IMR-90 (cell line): ENCODE measurements around the gene MRPS7. TPM values are rescaled to one million over a fixed set of nuclear protein-coding genes. Genes with fewer than 3 reads are reported as not detected.

Experiments
- ATAC-seq: fragments of 200-7000 bp; cut with Tn5 transposase; 2 replicates; pipeline ENCODE4 v1.9.1; 2020; ENCODE audit warnings: low read depth, mild to moderate bottlenecking, moderate library complexity
- BruUV-seq: library from RNA; stranded (reverse); fragments of 400-500 nt; replicated peaks from 2 replicates; lab custom pipeline; 2021; lab: Mats Ljungman, UMichigan
- CTCF ChIA-PET: fragments of 300-600 bp; formaldehyde crosslinking; extraction: SDS; loops from one replicate; lab custom pipeline; 2021; ENCODE audit warnings: antibody characterized with exemption; lab: Yijun Ruan, JAX
- POLR2A ChIA-PET: fragments of 300-600 bp; sonication (Branson Sonifier 250); formaldehyde crosslinking; loops from one replicate; lab custom pipeline; 2022; ENCODE audit warnings: antibody characterized with exemption; ENCODE audit not compliant: unreplicated experiment; lab: Charles Lee
- DNase-seq: peaks from one replicate; pipeline ENCODE4 v3.0.0; 2013
- H2AFZ ChIP-seq: replicated peaks from 2 replicates; pipeline ENCODE3; 2013; ENCODE audit warnings: low read length, mild to moderate bottlenecking; ENCODE audit not compliant: poor library complexity
- H2AK5ac ChIP-seq: 2 replicates; pipeline ENCODE4 v1.6.1; 2013; ENCODE audit warnings: low read depth, low read length, inconsistent platforms
- H2AK9ac ChIP-seq: replicated peaks from 2 replicates; pipeline ENCODE3; 2013; ENCODE audit warnings: mild to moderate bottlenecking, low read depth, low read length, moderate library complexity; ENCODE audit not compliant: poor library complexity
- H2BK120ac ChIP-seq: 2 replicates; pipeline ENCODE4 v1.6.1; 2013; ENCODE audit warnings: low read depth, low read length, inconsistent platforms
- H2BK15ac ChIP-seq: 3 replicates; pipeline ENCODE4 v1.6.1; 2013; ENCODE audit warnings: low read depth, low read length, inconsistent platforms
- H2BK20ac ChIP-seq: 2 replicates; pipeline ENCODE4 v1.6.1; 2013; ENCODE audit warnings: low read depth, mild to moderate bottlenecking, inconsistent platforms, low read length, moderate library complexity
- H2BK5ac ChIP-seq: 2 replicates; pipeline ENCODE4 v1.6.1; 2013; ENCODE audit warnings: mild to moderate bottlenecking, low read depth, low read length, inconsistent platforms; ENCODE audit not compliant: poor library complexity, severe bottlenecking
- H3K14ac ChIP-seq: replicated peaks from 2 replicates; pipeline ENCODE4 v1.6.1; 2013; ENCODE audit warnings: low read depth, low read length, inconsistent platforms
- H3K18ac ChIP-seq: 2 replicates; pipeline ENCODE4 v1.6.1; 2013; ENCODE audit warnings: low read depth, low read length, control low read depth
- H3K23ac ChIP-seq: 2 replicates; pipeline ENCODE4 v1.6.1; 2013; ENCODE audit warnings: low read depth, low read length, inconsistent platforms
- H3K27ac ChIP-seq: 2 replicates; pipeline ENCODE4 v1.5.1; 2013; ENCODE audit warnings: mild to moderate bottlenecking, control low read depth, low read length; ENCODE audit not compliant: insufficient read depth
- H3K27me3 ChIP-seq: 2 replicates; pipeline ENCODE4 v1.6.1; 2013; ENCODE audit warnings: low read length; ENCODE audit not compliant: control insufficient read depth, insufficient read depth
- H3K36me3 ChIP-seq: 2 replicates; pipeline ENCODE4 v1.6.1; 2013; ENCODE audit warnings: low read length, mixed read lengths; ENCODE audit not compliant: control insufficient read depth, insufficient read depth
- H3K4ac ChIP-seq: 2 replicates; pipeline ENCODE4 v1.6.1; 2013; ENCODE audit warnings: low read depth, low read length, inconsistent platforms
- H3K4me1 ChIP-seq: 2 replicates; pipeline ENCODE4 v1.6.1; 2013; ENCODE audit warnings: low read length, mixed read lengths; ENCODE audit not compliant: control insufficient read depth, insufficient read depth
- H3K4me2 ChIP-seq: 2 replicates; pipeline ENCODE4 v1.6.1; 2013; ENCODE audit warnings: low read depth, mild to moderate bottlenecking, control low read depth, low read length, moderate library complexity
- H3K4me3 ChIP-seq: 2 replicates; pipeline ENCODE4 v1.5.1; 2013; ENCODE audit warnings: low read depth, mild to moderate bottlenecking, control low read depth, low read length, moderate library complexity; ENCODE audit not compliant: insufficient read depth
- H3K56ac ChIP-seq: 2 replicates; pipeline ENCODE4 v1.6.1; 2013; ENCODE audit warnings: low read length, inconsistent platforms; ENCODE audit not compliant: insufficient read depth; ENCODE audit errors: extremely low read depth
- H3K79me1 ChIP-seq, 2 experiments: 2 replicates each; pipeline ENCODE4 v1.6.1; 2013; ENCODE audit warnings: low read length in 2 of 2, inconsistent platforms in 1 of 2, low read depth in 1 of 2
- H3K9ac ChIP-seq: 2 replicates; pipeline ENCODE4 v1.6.1; 2013; ENCODE audit warnings: low read depth, low read length, control low read depth
- H3K9me1 ChIP-seq: 2 replicates; pipeline ENCODE4 v1.6.1; 2013; ENCODE audit warnings: low read length, inconsistent platforms; ENCODE audit not compliant: insufficient read depth
- H3K9me3 ChIP-seq: 2 replicates; pipeline ENCODE4 v1.6.1; 2013; ENCODE audit warnings: low read length; ENCODE audit not compliant: control insufficient read depth, insufficient read depth
- H4K20me1 ChIP-seq: 2 replicates; pipeline ENCODE4 v1.6.1; 2013; ENCODE audit warnings: low read length, inconsistent platforms; ENCODE audit not compliant: insufficient read depth
- H4K5ac ChIP-seq: 2 replicates; pipeline ENCODE4 v1.6.1; 2013; ENCODE audit warnings: mild to moderate bottlenecking, low read depth, low read length, control low read depth
- H4K8ac ChIP-seq, 2 experiments: 2 replicates each; pipeline ENCODE4 v1.6.1; 2013; ENCODE audit warnings: low read depth in 2 of 2, low read length in 2 of 2, control low read depth in 1 of 2, inconsistent platforms in 1 of 2
- H4K91ac ChIP-seq: 2 replicates; pipeline ENCODE4 v1.6.1; 2013; ENCODE audit warnings: low read depth, low read length, inconsistent platforms; ENCODE audit not compliant: insufficient read depth
- CEBPB ChIP-seq: IDR thresholded peaks from 2 replicates; pipeline ENCODE4 v1.6.1; 2012; ENCODE audit warnings: low read depth, low read length, improper control_type of control experiment
- NFE2L2 ChIP-seq: fragments of 150-350 bp; IDR thresholded peaks from 2 replicates; pipeline ENCODE4 v1.6.1; 2016; ENCODE audit warnings: low read depth, mild to moderate bottlenecking, low read length
- POLR2A ChIP-seq: IDR thresholded peaks from 2 replicates; pipeline ENCODE4 v1.6.1; 2012; ENCODE audit warnings: mild to moderate bottlenecking, low read depth, low read length
- SMC3 ChIP-seq: fragments of 150-350 bp; IDR thresholded peaks from 2 replicates; pipeline ENCODE4 v1.6.1; 2016; ENCODE audit warnings: low read depth, mild to moderate bottlenecking, antibody characterized with exemption, low read length, moderate library complexity
- WGBS, 2 experiments: methylation state at CpG; one replicate each; pipeline versions ENCODE4 v1.1.5 to v1.1.7; 2013; ENCODE audit warnings: missing lambda C conversion rate in 2 of 2; ENCODE audit not compliant: insufficient read length in 1 of 2; ENCODE audit errors: extremely low coverage in 2 of 2; 5-methylcytosine and 5-hydroxymethylcytosine counted together
- dilution Hi-C: fragments of 300-500 bp; cut with HindIII; formaldehyde crosslinking; loops from one replicate; pipeline ENCODE4 v1.14.3; 2018; ENCODE audit warnings: low sequenced_read_pairs; ENCODE audit not compliant: unreplicated experiment
- in situ Hi-C: fragments of 300-500 bp; cut with MboI; formaldehyde crosslinking; loops from 3 replicates; pipeline ENCODE4 v1.14.3; 2019; ENCODE audit warnings: low sequenced_read_pairs, inconsistent platforms, mixed read lengths
- intact Hi-C: fragments of 100-400 bp; cut with micrococcal nuclease; formaldehyde crosslinking; loops from 2 replicates; pipeline ENCODE4 v1.10.0; 2022
- polyA plus RNA-seq, 3 experiments: library from polyadenylated mRNA; depleted of rRNA; stranded (reverse); fragments of >200 nt; gene quantifications; 2 replicates each; pipeline ENCODE4 v1.2.3, GENCODE V29; 2012; ENCODE audit warnings: low replicate concordance in 1 of 3
- total RNA-seq: library from RNA; depleted of rRNA; stranded (reverse); fragments of >200 nt; gene quantifications from 2 replicates; pipeline ENCODE4 v1.2.3, GENCODE V29; 2012
- TF ChIP-seq, protein P1 (sequence below): fragments of 150-350 bp; IDR thresholded peaks from 2 replicates; pipeline ENCODE4 v1.6.1; 2017; ENCODE audit warnings: mild to moderate bottlenecking, antibody characterized with exemption, low read length, low read depth

Gene MRPS7
- total and polyA plus RNA-seq, 2 of the 4 experiments (the other 2 are of a cell fraction), result 55.9 to 60.5 TPM

DNA sequence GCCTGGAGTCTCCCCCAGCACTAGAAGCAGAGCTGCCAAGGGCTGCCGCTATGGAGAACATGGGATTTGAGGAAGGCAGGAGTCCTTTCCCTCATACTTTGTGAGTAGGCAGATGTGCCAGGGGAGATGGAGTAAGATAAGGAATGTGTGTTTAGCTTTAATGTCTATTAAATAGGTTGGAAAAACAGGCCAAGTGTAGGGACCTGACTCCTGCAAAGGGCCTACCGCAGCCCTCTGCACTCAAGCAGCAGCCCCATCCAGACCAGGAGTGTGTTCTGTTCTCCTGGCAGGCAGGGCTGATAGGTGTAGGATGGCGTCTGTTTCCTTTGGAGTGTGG is 11.1 kb downstream of the MRPS7 start:
- Histone ChIP-seq H3K4me3 (no peak overlapping the region), H3K27ac (no peak overlapping the region), H4K20me1 (no peaks in the 10 kb centered on the region; the same call in none of the 2 replicates), H3K9me3 (no peaks in the 10 kb centered on the region), H4K5ac (no peak overlapping the region), H2BK120ac (no peak overlapping the region), H3K9me1 (0 out of 2 replicates have a peak, but pooled peaks cover 10% of the 10 kb centered on the region), H2BK15ac (no peak overlapping the region), H3K79me1 (peaks cover 4 to 11% of the 10 kb centered on the region in 2 experiments; a peak in 3 of 4 replicates), H3K23ac (no peak overlapping the region), H2AK9ac (peak overlapping the region; percentile 89), H3K4me2 (no peak overlapping the region), H3K4me1 (peaks cover 18% of the 10 kb centered on the region), H3K9ac (no peak overlapping the region), H4K91ac (no peak overlapping the region), H3K27me3 (no peaks in the 10 kb centered on the region), H2AK5ac (0 out of 2 replicates have a peak overlapping the region, but pooled peaks have one; percentile 28), H3K18ac (no peak overlapping the region), H3K56ac (no peak overlapping the region), H4K8ac (no peak overlapping the region), H2BK5ac (peak overlapping the region; percentile 14), H2BK20ac (no peak overlapping the region), H3K36me3 (no peaks in the 10 kb centered on the region), H3K14ac (no peak overlapping the region), H2AFZ (peak overlapping the region; percentile 51), H3K4ac (no peak overlapping the region)
- intact Hi-C loops (loop anchor here (10.0 kb wide), 1 partner anchor 242 kb away; the partner anchor contains the start of genes CASKIN2 and TSEN54), dilution Hi-C loops (no loop called here), in situ Hi-C loops (no loop called here)
- POLR2A ChIA-PET, result no interaction called here
- ATAC-seq, result no peak
- 60% methylated on average over 1 of the region's 3 CpGs; no CpG with 5 or more reads in 1 of the 2 experiments for WGBS, 2 experiments
- no peak for DNase-seq
- CTCF ChIA-PET, result interaction anchor here (3.2 kb wide), 1 partner anchor 11 kb away, joined by 18 read pairs; the partner anchor contains the start of genes GGA3 and MRPS7
- TF ChIP-seq NFE2L2 (no peak), CEBPB (no peak), POLR2A (no peak), SMC3 (no peak)
- TF ChIP-seq, protein P1, sequence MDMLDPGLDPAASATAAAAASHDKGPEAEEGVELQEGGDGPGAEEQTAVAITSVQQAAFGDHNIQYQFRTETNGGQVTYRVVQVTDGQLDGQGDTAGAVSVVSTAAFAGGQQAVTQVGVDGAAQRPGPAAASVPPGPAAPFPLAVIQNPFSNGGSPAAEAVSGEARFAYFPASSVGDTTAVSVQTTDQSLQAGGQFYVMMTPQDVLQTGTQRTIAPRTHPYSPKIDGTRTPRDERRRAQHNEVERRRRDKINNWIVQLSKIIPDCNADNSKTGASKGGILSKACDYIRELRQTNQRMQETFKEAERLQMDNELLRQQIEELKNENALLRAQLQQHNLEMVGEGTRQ, result no peak
- no TSS peak for BruUV-seq
